A549 (cell line): ENCODE data around the gene TAF1B. TPM values are rescaled to one million over a fixed set of nuclear protein-coding genes. Genes with fewer than 3 reads are reported as not detected.
"Not testable (repeated sequence)": the region's sequence is repeated elsewhere in the genome, so short reads cannot be mapped to it uniquely, and the experiment has no call there.

ENCODE experiments used
- ATAC-seq, 2 experiments: fragments of 200-7000 bp in 1 of 2; fragments of >200 bp in 1 of 2; cut with Nextera tagmentation in 1 of 2; cut with Tn5 transposase in 1 of 2; 3 replicates each; pipeline versions ENCODE4 v1.8.0 to v1.9.1; 2018 to 2020; ENCODE audit warnings: mild to moderate bottlenecking in 1 of 2, moderate library complexity in 1 of 2
- CTCF ChIA-PET: fragments of 300-600 bp; sonication (Branson Sonifier 250); formaldehyde crosslinking; extraction: SDS; loops from one replicate; lab custom pipeline; 2021; ENCODE audit warnings: antibody characterized with exemption, inconsistent platforms; lab: Yijun Ruan, JAX
- POLR2A ChIA-PET: fragments of 350-600 bp; formaldehyde crosslinking; extraction: SDS; loops from one replicate; lab custom pipeline; 2021; ENCODE audit warnings: antibody characterized with exemption, inconsistent platforms; lab: Yijun Ruan, JAX
- DNase-seq, 2 experiments: peaks; one replicate each; pipeline versions ENCODE4 v3.0.0 to v3.0.0-alpha.2; 2011 to 2016; ENCODE audit warnings: low read depth in 1 of 2, low spot score in 1 of 2
- FAIRE-seq: peaks from 2 replicates; lab custom pipeline; 2011; peaks lifted over from hg19 to GRCh38; lab: Jason Lieb, UNC
- H3K27ac ChIP-seq, 2 experiments: fragments of >200 bp; sonication (Bioruptor Twin); formaldehyde crosslinking; 3 replicates each; pipeline ENCODE4 v1.5.1; 2016 to 2017
- H3K4me1 ChIP-seq: fragments of >200 bp; sonication (Bioruptor Twin); formaldehyde crosslinking; 3 replicates; pipeline ENCODE4 v1.6.1; 2016
- H3K4me2 ChIP-seq: fragments of >200 bp; sonication (Bioruptor Twin); formaldehyde crosslinking; 3 replicates; pipeline ENCODE4 v1.6.1; 2016
- H3K4me3 ChIP-seq: fragments of >200 bp; sonication (Bioruptor Twin); formaldehyde crosslinking; 3 replicates; pipeline ENCODE4 v1.5.1; 2016
- H3K9me3 ChIP-seq: fragments of >200 bp; sonication (Bioruptor Twin); formaldehyde crosslinking; 3 replicates; pipeline ENCODE4 v1.6.1; 2016
- BCL3 ChIP-seq: fragments of >200 bp; sonication (Bioruptor Twin); formaldehyde crosslinking; IDR thresholded peaks from 3 replicates; pipeline ENCODE4 v1.6.1; 2016
- CBX2 ChIP-seq: fragments of 200-600 bp; sonication (generic); IDR thresholded peaks from 2 replicates; pipeline ENCODE4 v1.6.1; 2016; ENCODE audit warnings: low read depth, mild to moderate bottlenecking, borderline replicate concordance
- CEBPB ChIP-seq, 2 experiments: fragments of >200 bp in 1 of 2; sonication (Bioruptor Twin) in 1 of 2; formaldehyde crosslinking in 1 of 2; IDR thresholded peaks; 2 replicates each; pipeline ENCODE4 v1.6.1; 2012 to 2016
- CHD2 ChIP-seq: fragments of 150-350 bp; IDR thresholded peaks from 2 replicates; pipeline ENCODE4 v1.6.1; 2014; ENCODE audit warnings: low read length; ENCODE audit not compliant: partially characterized antibody
- CHD4 ChIP-seq: fragments of 200-600 bp; sonication (generic); IDR thresholded peaks from 2 replicates; pipeline ENCODE4 v1.6.1; 2016; ENCODE audit warnings: antibody characterized with exemption, mild to moderate bottlenecking, borderline replicate concordance
- EHMT2 ChIP-seq: fragments of 200-600 bp; sonication (generic); IDR thresholded peaks from 2 replicates; pipeline ENCODE4 v1.6.1; 2016; ENCODE audit warnings: antibody characterized with exemption, low read depth, mild to moderate bottlenecking, moderate library complexity
- EP300 ChIP-seq, 2 experiments: fragments of >200 bp; sonication (Bioruptor Twin); formaldehyde crosslinking; IDR thresholded peaks; 2 replicates in 1 of 2; 3 replicates in 1 of 2; pipeline ENCODE4 v1.6.1; 2016 to 2017
- FOSL2 ChIP-seq, 2 experiments: fragments of 450-650 bp in 1 of 2; fragments of >200 bp in 1 of 2; sonication (Bioruptor Twin) in 1 of 2; formaldehyde crosslinking; IDR thresholded peaks; 2 replicates each; pipeline versions ENCODE4 v1.5.0 to v1.6.1; 2016 to 2020; ENCODE audit warnings: mild to moderate bottlenecking in 1 of 2, moderate library complexity in 1 of 2
- HDAC2 ChIP-seq: fragments of 200-600 bp; sonication (generic); IDR thresholded peaks from 2 replicates; pipeline ENCODE4 v1.6.1; 2016
- HES2 ChIP-seq: fragments of >200 bp; sonication (Bioruptor Twin); formaldehyde crosslinking; IDR thresholded peaks from 2 replicates; pipeline ENCODE4 v1.6.1; 2016
- HOXB5 ChIP-seq: fragments of 250-450 bp; sonication (Bioruptor Pico); IDR thresholded peaks from 2 replicates; pipeline ENCODE4 v1.5.0; 2020; ENCODE audit warnings: mild to moderate bottlenecking, moderate library complexity
- JUN ChIP-seq, 2 experiments: fragments of >200 bp; sonication (Bioruptor Twin); formaldehyde crosslinking; IDR thresholded peaks; 2 replicates in 1 of 2; 3 replicates in 1 of 2; pipeline ENCODE4 v1.6.1; 2016 to 2017
- JUNB ChIP-seq: fragments of >200 bp; sonication (Bioruptor Twin); formaldehyde crosslinking; IDR thresholded peaks from 2 replicates; pipeline ENCODE4 v1.6.1; 2016
- KDM1A ChIP-seq: fragments of 200-600 bp; sonication (generic); IDR thresholded peaks from 2 replicates; pipeline ENCODE4 v1.6.1; 2016; ENCODE audit warnings: low read depth, mild to moderate bottlenecking
- MAFK ChIP-seq: fragments of 450-650 bp; IDR thresholded peaks from 2 replicates; pipeline ENCODE4 v1.6.1; 2014; ENCODE audit not compliant: partially characterized antibody
- MYC ChIP-seq: IDR thresholded peaks from 2 replicates; pipeline ENCODE4 v1.6.1; 2012; ENCODE audit warnings: mild to moderate bottlenecking, inconsistent platforms, low read length, improper control_type of control experiment, borderline replicate concordance
- NPAS2 ChIP-seq: fragments of 250-450 bp; sonication (Bioruptor Pico); IDR thresholded peaks from 2 replicates; pipeline ENCODE4 v1.8.0; 2022; ENCODE audit warnings: mild to moderate bottlenecking, moderate library complexity, borderline replicate concordance
- RAD21 ChIP-seq, 2 experiments: fragments of >200 bp in 1 of 2; sonication (Bioruptor Twin) in 1 of 2; formaldehyde crosslinking in 1 of 2; IDR thresholded peaks in 1 of 2; conservative IDR thresholded peaks in 1 of 2; 2 replicates in 1 of 2; 3 replicates in 1 of 2; pipeline ENCODE4 v1.6.1; 2012 to 2018; ENCODE audit warnings: inconsistent platforms in 1 of 2
- TP53 ChIP-seq: fragments of 250-450 bp; sonication (Bioruptor Pico); IDR thresholded peaks from 2 replicates; pipeline ENCODE4 v1.5.0; 2021; ENCODE audit warnings: mild to moderate bottlenecking, moderate library complexity
- ZC3H11A ChIP-seq: fragments of 450-650 bp; IDR thresholded peaks from 2 replicates; pipeline ENCODE4 v1.6.1; 2014; ENCODE audit warnings: antibody characterized with exemption, mild to moderate bottlenecking
- WGBS: methylation state at CpG from one replicate; pipeline ENCODE4 v1.1.6; 2017; ENCODE audit errors: missing lambda C conversion rate; 5-methylcytosine and 5-hydroxymethylcytosine counted together
- polyA plus RNA-seq, 4 experiments: library from polyadenylated mRNA; depleted of rRNA in 3 of 4; stranded (reverse); fragments of >200 nt; fragmentation: RNase III in 1 of 4; extraction: RNeasy Plus Mini Kit Qiagen cat#74134 plus additional on column Dnase treatment in 1 of 4; gene quantifications; 2 replicates in 3 of 4; 3 replicates in 1 of 4; pipeline ENCODE4 v1.2.3, GENCODE V29; 2011 to 2017
- TF ChIP-seq, protein P1 (sequence below): fragments of >200 bp; sonication (Bioruptor Twin); formaldehyde crosslinking; IDR thresholded peaks from 3 replicates; pipeline ENCODE4 v1.5.1; 2016
- TF ChIP-seq, protein P2 (sequence below): IDR thresholded peaks from 2 replicates; pipeline ENCODE4 v1.6.1; 2012; ENCODE audit warnings: low read depth, borderline replicate concordance

Gene TAF1B
- polyA plus RNA-seq, 2 of the 4 experiments (the other 2 are of a cell fraction), result 40.6 to 51.7 TPM

- WGBS, result 71% methylated on average over 2 of the region's 2 CpGs
- ATAC-seq (no peak), FAIRE-seq (no peak), DNase-seq (no peak)
- Histone ChIP-seq H3K27ac (no peak overlapping the region), H3K4me2 (no peak overlapping the region), H3K4me3 (no peak overlapping the region), H3K4me1 (peaks cover 12% of the 10 kb centered on the region), H3K9me3 (no peaks in the 10 kb centered on the region)
- no peak for TF ChIP-seq EP300 (IDR thresholded peaks at IDR 0.05)
- no peak for TF ChIP-seq JUN (IDR thresholded peaks at IDR 0.05)
- TF ChIP-seq MAFK, result no peak
- no peak for TF ChIP-seq MYC
- no peak for TF ChIP-seq RAD21 (conservative IDR thresholded peaks at IDR 0.05 in 1 of 2, IDR thresholded peaks at IDR 0.05 in 1 of 2)
- no peak for TF ChIP-seq CEBPB (IDR thresholded peaks at IDR 0.05)
- no peak for TF ChIP-seq CHD2
- no peak for TF ChIP-seq FOSL2 (IDR thresholded peaks at IDR 0.05)
- TF ChIP-seq FOSL2 (CRISPR knock-in tag; IDR thresholded peaks at IDR 0.05), result no peak
- TF ChIP-seq HDAC2, result no peak
- TF ChIP-seq, protein P1, sequence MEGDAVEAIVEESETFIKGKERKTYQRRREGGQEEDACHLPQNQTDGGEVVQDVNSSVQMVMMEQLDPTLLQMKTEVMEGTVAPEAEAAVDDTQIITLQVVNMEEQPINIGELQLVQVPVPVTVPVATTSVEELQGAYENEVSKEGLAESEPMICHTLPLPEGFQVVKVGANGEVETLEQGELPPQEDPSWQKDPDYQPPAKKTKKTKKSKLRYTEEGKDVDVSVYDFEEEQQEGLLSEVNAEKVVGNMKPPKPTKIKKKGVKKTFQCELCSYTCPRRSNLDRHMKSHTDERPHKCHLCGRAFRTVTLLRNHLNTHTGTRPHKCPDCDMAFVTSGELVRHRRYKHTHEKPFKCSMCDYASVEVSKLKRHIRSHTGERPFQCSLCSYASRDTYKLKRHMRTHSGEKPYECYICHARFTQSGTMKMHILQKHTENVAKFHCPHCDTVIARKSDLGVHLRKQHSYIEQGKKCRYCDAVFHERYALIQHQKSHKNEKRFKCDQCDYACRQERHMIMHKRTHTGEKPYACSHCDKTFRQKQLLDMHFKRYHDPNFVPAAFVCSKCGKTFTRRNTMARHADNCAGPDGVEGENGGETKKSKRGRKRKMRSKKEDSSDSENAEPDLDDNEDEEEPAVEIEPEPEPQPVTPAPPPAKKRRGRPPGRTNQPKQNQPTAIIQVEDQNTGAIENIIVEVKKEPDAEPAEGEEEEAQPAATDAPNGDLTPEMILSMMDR, result no peak
- ChIA-PET CTCF (interaction anchor here (0.8 kb wide), 1 partner anchor 104 kb away, joined by 4 read pairs; no protein-coding TSS in a partner anchor), POLR2A (no interaction called here)
These were observed 75.0 kb downstream of the TAF1B start for GRCh38 chr2:9918275-9918674.

DNA sequence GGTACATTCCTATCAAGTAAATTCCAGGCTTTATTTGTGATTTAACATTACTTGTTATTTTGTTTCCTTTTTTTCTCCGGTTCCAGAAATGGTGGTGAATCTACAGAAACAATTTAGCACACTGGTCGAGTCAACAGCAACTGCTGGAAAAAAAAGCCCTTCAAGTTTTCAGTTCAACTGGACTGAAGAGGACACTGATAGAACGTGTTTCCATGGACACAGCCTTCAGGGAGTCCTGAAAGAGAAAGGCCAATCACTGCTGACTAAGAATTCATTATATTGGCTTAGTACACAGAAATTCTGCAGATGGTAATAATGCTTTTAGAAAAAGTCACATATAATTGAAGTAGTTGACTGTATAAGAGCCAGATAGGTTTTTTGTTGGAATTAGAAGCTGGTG lies 76.2 kb downstream of the TAF1B start:
- ChIA-PET POLR2A (no interaction called here), CTCF (interaction anchor here (1.4 kb wide), 1 partner anchor 106 kb away, joined by 4 read pairs; no protein-coding TSS in a partner anchor)
- Histone ChIP-seq H3K9me3 (no peaks in the 10 kb centered on the region), H3K4me2 (no peak overlapping the region), H3K4me1 (peaks cover 7% of the 10 kb centered on the region), H3K27ac (no peak overlapping the region), H3K4me3 (no peak overlapping the region)
- no peak for FAIRE-seq
- no peak for DNase-seq
- no peak for ATAC-seq
- TF ChIP-seq CEBPB (IDR thresholded peaks at IDR 0.05) (no peak), CHD4 (no peak), HES2 (no peak), HDAC2 (no peak), MYC (no peak), MAFK (no peak), RAD21 (conservative IDR thresholded peaks at IDR 0.05 in 1 of 2, IDR thresholded peaks at IDR 0.05 in 1 of 2) (no peak), NPAS2 (CRISPR knock-in tag) (no peak), KDM1A (no peak), BCL3 (no peak), CHD2 (no peak), EHMT2 (no peak), TP53 (CRISPR knock-in tag) (no peak), JUNB (no peak), ZC3H11A (no peak), HOXB5 (CRISPR knock-in tag) (no peak), CBX2 (no peak)
- TF ChIP-seq, protein P2, sequence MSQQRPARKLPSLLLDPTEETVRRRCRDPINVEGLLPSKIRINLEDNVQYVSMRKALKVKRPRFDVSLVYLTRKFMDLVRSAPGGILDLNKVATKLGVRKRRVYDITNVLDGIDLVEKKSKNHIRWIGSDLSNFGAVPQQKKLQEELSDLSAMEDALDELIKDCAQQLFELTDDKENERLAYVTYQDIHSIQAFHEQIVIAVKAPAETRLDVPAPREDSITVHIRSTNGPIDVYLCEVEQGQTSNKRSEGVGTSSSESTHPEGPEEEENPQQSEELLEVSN, result no peak
- TF ChIP-seq, protein P1, result no peak
- WGBS, result 92% methylated on average over 3 of the region's 3 CpGs

- POLR2A ChIA-PET, H3K27ac ChIP-seq, H3K4me3 ChIP-seq, H3K9me3 ChIP-seq, ATAC-seq, DNase-seq, H3K4me2 ChIP-seq, FAIRE-seq, H3K4me1 ChIP-seq: not testable (repeated sequence)
- WGBS, result 92% methylated on average over 2 of the region's 2 CpGs
- CTCF ChIA-PET, result interaction anchor here (0.6 kb wide), 1 partner anchor 732 kb away, joined by 3 read pairs; no protein-coding TSS in a partner anchor
These were observed 83.7 kb downstream of the TAF1B start for GRCh38 chr2:9927020-9927419.
